ENCODE measurements around the gene YIF1A. TPM values are rescaled to one million over a fixed set of nuclear protein-coding genes. Genes with fewer than 3 reads are reported as not detected.

YIF1A gene
- total RNA-seq, 6 donors from 2014 or later: 25.1 to 107 (median 68.2) TPM

GRCh38 chr11:66335531-66336233, 46.7 kb upstream of the YIF1A start:
- peaks cover 10 to 68% (median 42%) of the 10 kb centered on the region in 4 donors for H3K36me3 ChIP-seq
- TF ChIP-seq POLR2AphosphoS5 (IDR thresholded peaks at IDR 0.05) (peak in 1 of 2 donors; percentile 13), EP300 (IDR thresholded peaks at IDR 0.05) (no peak), CTCF (IDR thresholded peaks at IDR 0.05) (no peak)
- H3K27ac ChIP-seq: peak overlapping the region; percentile 80 to 90 (median 84)
- no peaks in the 10 kb centered on the region for H3K27me3 ChIP-seq
- H3K4me1 ChIP-seq: peaks cover 20 to 31% (median 26%) of the 10 kb centered on the region in 4 donors
- WGBS, 2 donors: 18 to 27% methylated on average over 21 to 34 of the region's 35 CpGs
- no peaks in the 10 kb centered on the region for H3K9me3 ChIP-seq
- peak overlapping the region; percentile 62 to 72 (median 68) for H3K4me3 ChIP-seq
- peak in 1 of 2 donors; percentile 88 for DNase-seq
- ATAC-seq (ENCODE audit: low FRiP score in 2 of 2): peak in 1 of 2 donors; percentile 37

- Histone ChIP-seq H3K36me3 (peaks cover 2 to 59% (median 33%) of the 10 kb centered on the region in 4 donors), H3K4me3 (peak overlapping the region in 3 of 4 donors; percentile 62 to 72 (median 68))
- 79 to 80% methylated on average over 20 to 42 of the region's 42 CpGs for WGBS, 2 donors
Measured at GRCh38 chr11:66334605-66335442, 45.9 kb upstream of the YIF1A start.

GRCh38 chr11:66333896-66334604, 45.1 kb upstream of the YIF1A start:
- TF ChIP-seq EP300 (IDR thresholded peaks at IDR 0.05) (no peak), POLR2AphosphoS5 (IDR thresholded peaks at IDR 0.05) (no peak), POLR2A (IDR thresholded peaks at IDR 0.05) (no peak), CTCF (IDR thresholded peaks at IDR 0.05) (no peak)
- peaks cover 20 to 34% (median 29%) of the 10 kb centered on the region in 4 donors for H3K4me1 ChIP-seq

More at GRCh38 chr11:66334605-66335442, 45.9 kb upstream of the YIF1A start:
- peak overlapping the region; percentile 80 to 90 (median 84) for H3K27ac ChIP-seq
- DNase-seq (peak in 1 of 2 donors; percentile 83), ATAC-seq (ENCODE audit: low FRiP score in 2 of 2) (no peak)
- no peak for TF ChIP-seq POLR2AphosphoS5 (IDR thresholded peaks at IDR 0.05)
- TF ChIP-seq POLR2A (IDR thresholded peaks at IDR 0.05): no peak
- TF ChIP-seq EP300 (IDR thresholded peaks at IDR 0.05): no peak
- no peak for TF ChIP-seq CTCF (IDR thresholded peaks at IDR 0.05)
- peaks cover 20 to 31% (median 26%) of the 10 kb centered on the region in 4 donors for H3K4me1 ChIP-seq
- no peaks in the 10 kb centered on the region for H3K27me3 ChIP-seq
- no peaks in the 10 kb centered on the region for H3K9me3 ChIP-seq

GRCh38 chr11:66333220-66333877, 44.4 kb upstream of the YIF1A start:
- TF ChIP-seq POLR2A (IDR thresholded peaks at IDR 0.05) (no peak), CTCF (IDR thresholded peaks at IDR 0.05) (no peak), EP300 (IDR thresholded peaks at IDR 0.05) (no peak), POLR2AphosphoS5 (IDR thresholded peaks at IDR 0.05) (no peak)
- WGBS, 2 donors: 91 to 97% methylated on average over 8 to 19 of the region's 19 CpGs
- H3K9me3 ChIP-seq: no peaks in the 10 kb centered on the region
- peak in 1 of 2 donors; percentile 70 for DNase-seq
- H3K4me3 ChIP-seq: no peak overlapping the region
- ATAC-seq (ENCODE audit: low FRiP score in 2 of 2): no peak
- H3K4me1 ChIP-seq: peaks cover 26 to 41% (median 36%) of the 10 kb centered on the region in 4 donors
- peaks cover 0 to 45% (median 21%) of the 10 kb centered on the region in 4 donors for H3K36me3 ChIP-seq
- no peak overlapping the region for H3K27ac ChIP-seq
- H3K27me3 ChIP-seq: no peaks in the 10 kb centered on the region

More at GRCh38 chr11:66333896-66334604, 45.1 kb upstream of the YIF1A start:
- H3K9me3 ChIP-seq: no peaks in the 10 kb centered on the region
- 83 to 87% methylated on average over 9 to 25 of the region's 29 CpGs for WGBS, 2 donors
- no peak overlapping the region for H3K27ac ChIP-seq
- ATAC-seq (ENCODE audit: low FRiP score in 2 of 2) (no peak), DNase-seq (peak in 1 of 2 donors; percentile 79)
- peaks cover 0 to 52% (median 26%) of the 10 kb centered on the region in 4 donors for H3K36me3 ChIP-seq
- H3K27me3 ChIP-seq: no peaks in the 10 kb centered on the region
- H3K4me3 ChIP-seq: no peak overlapping the region
